ENCODE data around the gene VSTM1. TPM values are rescaled to one million over a fixed set of nuclear protein-coding genes. Genes with fewer than 3 reads are reported as not detected.

The VSTM1 gene, protein sequence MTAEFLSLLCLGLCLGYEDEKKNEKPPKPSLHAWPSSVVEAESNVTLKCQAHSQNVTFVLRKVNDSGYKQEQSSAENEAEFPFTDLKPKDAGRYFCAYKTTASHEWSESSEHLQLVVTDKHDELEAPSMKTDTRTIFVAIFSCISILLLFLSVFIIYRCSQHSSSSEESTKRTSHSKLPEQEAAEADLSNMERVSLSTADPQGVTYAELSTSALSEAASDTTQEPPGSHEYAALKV
- not detected in 2 replicates for total RNA-seq
- long read RNA-seq: 0 reads

DNA sequence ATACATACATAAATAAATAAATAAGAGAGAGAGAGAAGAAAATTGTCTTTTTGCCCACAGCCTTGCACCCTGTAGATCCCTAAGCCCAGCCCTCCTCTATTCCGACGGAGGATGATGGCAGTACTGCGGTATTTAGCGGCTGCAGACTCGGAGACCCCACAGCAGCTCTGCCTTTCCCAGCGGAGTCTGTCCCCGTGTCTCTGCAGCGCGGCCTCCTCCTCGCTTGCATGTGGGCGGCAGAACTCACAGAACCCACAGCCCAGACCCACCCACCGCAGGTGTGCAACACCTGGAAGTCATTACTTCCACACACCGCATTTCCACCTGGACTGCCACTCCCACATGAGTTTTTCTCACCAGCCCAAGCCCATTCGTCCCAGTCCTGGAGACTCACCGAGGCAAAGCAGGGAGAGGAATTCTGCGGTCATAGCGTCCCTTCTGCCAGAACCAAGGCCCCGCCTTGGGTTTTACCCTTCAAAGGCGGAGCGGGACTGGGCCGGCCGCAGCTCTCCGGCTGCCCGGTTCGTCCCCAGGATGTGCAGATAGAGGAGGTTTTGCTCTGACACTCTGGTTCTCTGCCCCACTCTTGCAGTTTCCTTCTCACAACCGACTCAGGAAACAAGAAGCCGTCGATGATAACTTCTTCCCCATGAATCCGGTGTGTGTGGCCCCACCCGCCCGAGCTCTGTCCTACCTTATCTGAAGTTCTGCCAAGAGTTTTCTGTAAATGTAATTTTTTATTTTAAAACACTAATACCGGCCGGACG, at the start of gene VSTM1:
VSTM1 (minus strand) TSS at position 548 of the 767 bp plus-strand sequence; CDS start at position 428, 120 bp downstream.
- H3K9me3 Mint-ChIP-seq (ENCODE audit: low read depth): no peaks in the 10 kb centered on the region
- peaks cover 16% of the 10 kb centered on the region for H3K27me3 Mint-ChIP-seq
- H3K4me3 Mint-ChIP-seq (ENCODE audit: low read depth): no peak within 1 kb of the TSS
- no peaks in the 10 kb centered on the region for H3K36me3 Mint-ChIP-seq (ENCODE audit: insufficient read depth)
- H3K4me1 Mint-ChIP-seq (ENCODE audit: low read depth): no peaks in the 10 kb centered on the region
- H3K27ac Mint-ChIP-seq: no peak within 1 kb of the TSS
- no peak for TF ChIP-seq CTCF (IDR thresholded peaks at IDR 0.05; ENCODE audit: unreplicated experiment)
- no peak for DNase-seq (ENCODE audit: low spot score, unreplicated experiment)

- Mint-ChIP-seq H3K9me3 (ENCODE audit: low read depth) (no peaks in the 10 kb centered on the region), H3K27ac (no peak overlapping the region), H3K4me3 (ENCODE audit: low read depth) (no peak overlapping the region), H3K36me3 (ENCODE audit: insufficient read depth) (peaks cover 16% of the 10 kb centered on the region), H3K4me1 (ENCODE audit: low read depth) (peaks cover 7% of the 10 kb centered on the region), H3K27me3 (no peaks in the 10 kb centered on the region)
- TF ChIP-seq CTCF (IDR thresholded peaks at IDR 0.05; ENCODE audit: unreplicated experiment): no peak
- no peak for DNase-seq (ENCODE audit: low spot score, unreplicated experiment)
Observed at GRCh38 chr19:54109651-54110050, 46.0 kb upstream of the VSTM1 start.

DNA sequence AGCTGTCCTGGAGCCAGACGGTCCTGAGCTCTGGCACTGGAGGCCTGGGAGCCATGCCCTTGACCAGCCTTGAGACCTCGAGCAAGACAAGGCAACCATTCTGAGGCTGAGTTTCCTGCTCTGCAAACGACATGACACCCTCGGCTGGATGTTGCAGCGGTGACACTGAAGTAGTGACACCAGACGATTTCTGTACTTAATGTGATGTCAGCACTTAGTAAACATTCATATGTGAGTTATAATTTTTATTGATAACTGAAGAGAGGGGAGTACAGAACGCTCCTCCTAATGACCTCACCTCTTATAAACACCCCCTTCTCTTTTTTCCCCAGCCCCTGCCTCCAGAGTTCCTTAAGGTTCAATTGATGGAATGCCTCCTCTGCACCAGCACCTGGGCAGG, 44.8 kb upstream of the VSTM1 start:
- H3K27me3 Mint-ChIP-seq: no peaks in the 10 kb centered on the region
- DNase-seq (ENCODE audit: low spot score, unreplicated experiment): no peak
- no peaks in the 10 kb centered on the region for H3K9me3 Mint-ChIP-seq (ENCODE audit: low read depth)
- TF ChIP-seq CTCF (IDR thresholded peaks at IDR 0.05; ENCODE audit: unreplicated experiment): no peak
- H3K4me1 Mint-ChIP-seq (ENCODE audit: low read depth): no peaks in the 10 kb centered on the region
- no peak overlapping the region for H3K4me3 Mint-ChIP-seq (ENCODE audit: low read depth)
- peaks cover 16% of the 10 kb centered on the region for H3K36me3 Mint-ChIP-seq (ENCODE audit: insufficient read depth)
- no peak overlapping the region for H3K27ac Mint-ChIP-seq

- no peak for DNase-seq (ENCODE audit: low spot score, unreplicated experiment)
- H3K36me3 Mint-ChIP-seq (ENCODE audit: insufficient read depth): peaks cover 16% of the 10 kb centered on the region
- H3K4me1 Mint-ChIP-seq (ENCODE audit: low read depth): peaks cover 3% of the 10 kb centered on the region
Observed at GRCh38 chr19:54107876-54108490, 44.3 kb upstream of the VSTM1 start.

More at GRCh38 chr19:54107876-54108490, 44.3 kb upstream of the VSTM1 start:
- no peaks in the 10 kb centered on the region for H3K9me3 Mint-ChIP-seq (ENCODE audit: low read depth)
- H3K27me3 Mint-ChIP-seq: no peaks in the 10 kb centered on the region
- no peak overlapping the region for H3K27ac Mint-ChIP-seq
- no peak for TF ChIP-seq CTCF (IDR thresholded peaks at IDR 0.05; ENCODE audit: unreplicated experiment)
- no peak overlapping the region for H3K4me3 Mint-ChIP-seq (ENCODE audit: low read depth)
